ENCODE data around the gene NIP7.

DNA sequence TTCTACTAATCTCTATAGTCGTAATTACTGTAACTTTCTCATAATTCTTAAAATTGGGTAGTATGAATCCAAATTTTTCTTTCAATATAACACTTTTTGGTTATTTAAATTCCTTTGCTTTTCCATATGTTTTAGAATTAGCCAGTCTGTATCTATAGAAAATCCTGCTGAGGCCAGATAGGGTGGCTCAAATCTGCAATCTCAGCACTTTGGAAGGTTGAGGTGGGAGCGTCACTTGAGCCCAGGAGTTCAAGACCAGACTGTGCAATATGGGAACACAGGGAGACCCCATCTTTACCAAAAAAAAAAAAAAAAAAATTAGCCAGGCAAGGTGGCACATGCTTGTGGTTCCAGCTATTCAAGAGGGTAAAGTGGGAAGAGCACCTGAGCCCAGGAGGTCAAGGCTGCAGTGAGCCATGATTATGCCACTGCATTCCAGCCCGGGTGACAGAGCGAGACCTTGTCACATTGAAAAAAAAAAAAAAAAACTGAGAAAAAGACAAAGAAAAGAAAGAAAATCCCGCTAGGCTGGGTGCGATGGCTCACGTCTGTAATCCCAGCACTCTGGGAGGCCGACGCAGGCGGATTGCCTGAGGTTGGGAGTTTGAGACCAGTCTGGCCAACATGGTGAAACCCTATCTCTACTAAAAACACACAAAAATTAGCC lies 37.0 kb downstream of the NIP7 start:
- TF ChIP-seq, protein P1, sequence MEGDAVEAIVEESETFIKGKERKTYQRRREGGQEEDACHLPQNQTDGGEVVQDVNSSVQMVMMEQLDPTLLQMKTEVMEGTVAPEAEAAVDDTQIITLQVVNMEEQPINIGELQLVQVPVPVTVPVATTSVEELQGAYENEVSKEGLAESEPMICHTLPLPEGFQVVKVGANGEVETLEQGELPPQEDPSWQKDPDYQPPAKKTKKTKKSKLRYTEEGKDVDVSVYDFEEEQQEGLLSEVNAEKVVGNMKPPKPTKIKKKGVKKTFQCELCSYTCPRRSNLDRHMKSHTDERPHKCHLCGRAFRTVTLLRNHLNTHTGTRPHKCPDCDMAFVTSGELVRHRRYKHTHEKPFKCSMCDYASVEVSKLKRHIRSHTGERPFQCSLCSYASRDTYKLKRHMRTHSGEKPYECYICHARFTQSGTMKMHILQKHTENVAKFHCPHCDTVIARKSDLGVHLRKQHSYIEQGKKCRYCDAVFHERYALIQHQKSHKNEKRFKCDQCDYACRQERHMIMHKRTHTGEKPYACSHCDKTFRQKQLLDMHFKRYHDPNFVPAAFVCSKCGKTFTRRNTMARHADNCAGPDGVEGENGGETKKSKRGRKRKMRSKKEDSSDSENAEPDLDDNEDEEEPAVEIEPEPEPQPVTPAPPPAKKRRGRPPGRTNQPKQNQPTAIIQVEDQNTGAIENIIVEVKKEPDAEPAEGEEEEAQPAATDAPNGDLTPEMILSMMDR (IDR thresholded peaks at IDR 0.05; ENCODE audit: poor library complexity) = no peak
- TF ChIP-seq EZH2 (IDR thresholded peaks at IDR 0.05; ENCODE audit: borderline replicate concordance) (no peak), EZH2phosphoT487 (IDR thresholded peaks at IDR 0.05; ENCODE audit: low read depth, severe bottlenecking, unreplicated experiment) (no peak)
